Measurements from ENCODE around the gene DCUN1D2. TPM values are rescaled to one million over a fixed set of nuclear protein-coding genes. Genes with fewer than 3 reads are reported as not detected.
A peak's percentile ranks its signal among the peaks of the same experiment; 100 is the strongest.
"Not testable (repeated sequence)": the region's sequence is repeated elsewhere in the genome, so short reads cannot be mapped to it uniquely, and the experiment has no call there.

DCUN1D2 gene
- total RNA-seq, 1 donor from 2014 or later = 29.9 TPM

DNA sequence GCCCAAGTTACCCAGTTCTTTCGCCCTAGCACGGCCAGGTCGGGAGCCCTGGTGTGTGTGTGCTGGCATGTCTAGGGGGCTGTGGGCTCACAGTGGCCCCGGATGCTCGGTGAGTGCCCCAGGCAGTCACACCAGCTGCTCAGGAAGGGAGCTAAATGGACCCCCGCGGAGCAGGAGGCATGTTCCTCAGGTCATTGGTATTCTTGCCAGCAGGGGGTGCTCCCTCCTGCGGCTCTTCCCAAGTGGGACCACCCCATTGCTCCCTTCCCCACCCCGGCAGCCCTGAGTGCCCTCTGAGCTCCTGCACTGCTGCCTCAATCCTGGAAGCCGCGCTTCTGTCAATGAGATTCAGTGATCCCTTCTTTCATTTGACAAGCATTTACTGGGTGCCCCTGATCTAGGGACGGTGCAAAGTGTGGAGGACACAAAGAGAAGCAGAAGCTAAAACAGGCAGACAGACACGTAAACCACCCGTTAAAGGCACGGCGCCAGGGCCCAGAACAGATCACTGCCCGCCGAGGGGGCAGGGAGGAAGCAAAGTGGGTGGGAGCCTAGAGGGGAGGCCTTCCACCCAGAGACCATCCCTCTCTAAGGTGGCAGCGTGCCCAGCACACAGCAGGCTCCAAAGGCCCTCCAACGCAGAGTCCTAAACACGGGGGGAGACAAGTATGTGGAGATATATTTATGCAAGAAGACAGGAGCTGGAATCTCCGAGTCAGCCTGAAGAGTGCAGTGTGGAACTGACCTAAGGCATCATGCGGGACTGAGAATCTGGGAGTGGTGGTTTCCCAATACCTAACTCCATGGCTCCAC is 32.1 kb downstream of the DCUN1D2 start:
- Mint-ChIP-seq H3K9me3 (no peaks in the 10 kb centered on the region), H3K27ac (no peak overlapping the region), H3K4me3 (no peak overlapping the region), H3K27me3 (no peaks in the 10 kb centered on the region), H3K36me3 (ENCODE audit: low read depth) (peaks cover 26% of the 10 kb centered on the region), H3K4me1 (no peaks in the 10 kb centered on the region)
- no peak for DNase-seq
- intact Hi-C loops (cut with micrococcal nuclease) = no loop called here

DNA sequence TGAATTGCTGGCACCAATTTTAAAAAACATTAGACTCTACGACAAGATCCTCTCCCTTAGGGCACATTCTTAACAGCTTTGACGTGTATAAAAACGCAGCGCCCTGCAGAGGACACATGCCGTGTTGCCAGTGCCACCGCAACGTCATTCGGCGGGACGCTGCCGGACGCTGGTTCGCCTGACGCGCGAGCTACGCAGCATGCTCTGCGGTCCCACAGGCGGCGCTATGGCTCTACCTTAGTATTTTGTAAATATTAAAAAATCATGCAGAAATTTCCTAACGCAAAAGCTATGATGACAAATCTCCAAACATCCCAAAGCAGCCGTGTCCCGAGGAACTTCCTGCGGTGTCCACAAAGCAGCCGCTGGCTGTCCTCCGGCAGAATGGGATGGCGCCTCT is 33.0 kb downstream of the DCUN1D2 start:
- no peak overlapping the region for H3K27ac Mint-ChIP-seq
- H3K4me1 Mint-ChIP-seq = no peaks in the 10 kb centered on the region
- intact Hi-C loops (cut with micrococcal nuclease) = no loop called here
- no peak for DNase-seq
- H3K36me3 Mint-ChIP-seq (ENCODE audit: low read depth) = peaks cover 26% of the 10 kb centered on the region
- no peaks in the 10 kb centered on the region for H3K27me3 Mint-ChIP-seq
- no peak overlapping the region for H3K4me3 Mint-ChIP-seq
- H3K9me3 Mint-ChIP-seq = no peaks in the 10 kb centered on the region

- no peak overlapping the region for H3K27ac Mint-ChIP-seq
- intact Hi-C loops (cut with micrococcal nuclease) = no loop called here
- H3K27me3 Mint-ChIP-seq = no peaks in the 10 kb centered on the region
- no peak overlapping the region for H3K4me3 Mint-ChIP-seq
- no peaks in the 10 kb centered on the region for H3K4me1 Mint-ChIP-seq
- H3K9me3 Mint-ChIP-seq = no peaks in the 10 kb centered on the region
- no peak for DNase-seq
- peaks cover 26% of the 10 kb centered on the region for H3K36me3 Mint-ChIP-seq (ENCODE audit: low read depth)
Measured at GRCh38 chr13:113456116-113456702, 34.3 kb downstream of the DCUN1D2 start.

- Mint-ChIP-seq H3K27me3 (no peaks in the 10 kb centered on the region), H3K4me3 (no peak overlapping the region), H3K4me1 (no peaks in the 10 kb centered on the region), H3K36me3 (ENCODE audit: low read depth) (peaks cover 24% of the 10 kb centered on the region), H3K27ac (no peak overlapping the region), H3K9me3 (no peaks in the 10 kb centered on the region)
- intact Hi-C loops (cut with micrococcal nuclease) = no loop called here
- DNase-seq = no peak
Measured at GRCh38 chr13:113455384-113455783, 35.1 kb downstream of the DCUN1D2 start.

DNA sequence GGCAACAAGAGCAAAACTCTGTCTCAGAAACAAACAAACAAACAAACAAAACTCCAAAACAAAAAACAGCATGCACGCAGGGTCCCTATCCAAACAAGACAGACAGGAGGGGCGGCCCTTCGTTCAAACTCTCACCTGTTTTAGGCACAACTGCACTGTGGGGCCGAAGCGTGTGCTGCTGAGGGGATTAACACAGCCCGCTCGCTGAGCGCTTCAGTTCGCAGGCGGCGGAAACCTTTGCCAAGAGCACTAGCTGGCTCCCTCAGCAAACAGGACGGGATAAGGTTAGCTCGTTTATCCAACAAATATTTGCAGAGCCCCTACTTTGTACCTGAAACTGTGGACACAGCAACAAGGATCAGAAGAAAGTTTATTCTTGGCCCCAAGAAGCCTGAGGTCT is 35.6 kb downstream of the DCUN1D2 start:
- H3K36me3 Mint-ChIP-seq (ENCODE audit: low read depth) = peaks cover 21% of the 10 kb centered on the region

GRCh38 chr13:113452942-113453901 is 37.3 kb downstream of the DCUN1D2 start, which contains the start of gene ADPRHL1:
Gene ADPRHL1, minus strand, starts transcription at chr13:113453488. Its CDS starts 51 bp downstream, at chr13:113453437.
- H3K27me3 Mint-ChIP-seq = no peaks in the 10 kb centered on the region
- no peaks in the 10 kb centered on the region for H3K4me1 Mint-ChIP-seq
- H3K27ac Mint-ChIP-seq = no peak within 1 kb of the TSS
- peaks cover 11% of the 10 kb centered on the region for H3K36me3 Mint-ChIP-seq (ENCODE audit: low read depth)
- no peak for DNase-seq
- H3K9me3 Mint-ChIP-seq = no peaks in the 10 kb centered on the region
- H3K4me3 Mint-ChIP-seq = no peak within 1 kb of the TSS
- intact Hi-C loops (cut with micrococcal nuclease) = no loop called here

More for the DNA sequence above, 35.6 kb downstream of the DCUN1D2 start:
- H3K4me3 Mint-ChIP-seq = no peak overlapping the region
- DNase-seq = no peak
- H3K27ac Mint-ChIP-seq = no peak overlapping the region
- H3K27me3 Mint-ChIP-seq = no peaks in the 10 kb centered on the region
- intact Hi-C loops (cut with micrococcal nuclease) = no loop called here
- no peaks in the 10 kb centered on the region for H3K9me3 Mint-ChIP-seq
- H3K4me1 Mint-ChIP-seq = no peaks in the 10 kb centered on the region

GRCh38 chr13:113452466-113452865 is 38.0 kb downstream of the DCUN1D2 start:
- DNase-seq = no peak
- intact Hi-C loops (cut with micrococcal nuclease) = no loop called here
- Mint-ChIP-seq H3K27ac (no peak overlapping the region), H3K4me1 (no peaks in the 10 kb centered on the region), H3K36me3 (ENCODE audit: low read depth) (peaks cover 9% of the 10 kb centered on the region), H3K9me3 (peaks cover 1% of the 10 kb centered on the region), H3K27me3 (no peaks in the 10 kb centered on the region), H3K4me3 (no peak overlapping the region)

DNA sequence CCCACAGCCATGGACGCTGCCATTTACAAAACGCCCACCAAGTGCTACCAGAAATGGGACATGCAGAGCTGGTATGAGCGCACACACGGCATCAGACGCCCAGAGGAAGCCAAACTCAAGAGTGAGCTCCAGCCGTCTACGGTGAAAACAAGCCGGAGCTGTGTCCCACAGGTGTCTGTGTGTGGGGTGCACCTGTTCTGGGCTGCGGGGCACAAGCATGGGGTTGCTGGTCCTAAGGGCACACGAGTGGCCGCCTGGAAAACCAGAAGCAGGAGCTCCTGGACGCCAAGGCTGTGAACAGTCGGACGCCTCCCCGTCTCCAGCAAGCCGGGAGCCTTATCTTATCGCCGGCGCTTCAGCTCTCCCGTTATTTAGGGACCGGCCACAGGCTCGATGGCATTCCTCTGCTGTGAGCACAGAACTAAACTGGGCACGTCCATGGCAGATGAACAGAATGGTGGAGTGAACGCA is 38.5 kb downstream of the DCUN1D2 start:
- intact Hi-C loops (cut with micrococcal nuclease) = no loop called here

GRCh38 chr13:113450861-113451620 is 39.5 kb downstream of the DCUN1D2 start:
- H3K27me3 Mint-ChIP-seq; H3K9me3 Mint-ChIP-seq; H3K27ac Mint-ChIP-seq; H3K4me1 Mint-ChIP-seq; DNase-seq; intact Hi-C loops (cut with micrococcal nuclease); H3K36me3 Mint-ChIP-seq (ENCODE audit: low read depth); H3K4me3 Mint-ChIP-seq: not testable (repeated sequence)

More for the DNA sequence above, 38.5 kb downstream of the DCUN1D2 start:
- no peaks in the 10 kb centered on the region for H3K27me3 Mint-ChIP-seq
- peaks cover 9% of the 10 kb centered on the region for H3K36me3 Mint-ChIP-seq (ENCODE audit: low read depth)
- DNase-seq = no peak
- no peak overlapping the region for H3K27ac Mint-ChIP-seq
- no peak overlapping the region for H3K4me3 Mint-ChIP-seq
- H3K4me1 Mint-ChIP-seq = no peaks in the 10 kb centered on the region
- peaks cover 3% of the 10 kb centered on the region for H3K9me3 Mint-ChIP-seq

DNA sequence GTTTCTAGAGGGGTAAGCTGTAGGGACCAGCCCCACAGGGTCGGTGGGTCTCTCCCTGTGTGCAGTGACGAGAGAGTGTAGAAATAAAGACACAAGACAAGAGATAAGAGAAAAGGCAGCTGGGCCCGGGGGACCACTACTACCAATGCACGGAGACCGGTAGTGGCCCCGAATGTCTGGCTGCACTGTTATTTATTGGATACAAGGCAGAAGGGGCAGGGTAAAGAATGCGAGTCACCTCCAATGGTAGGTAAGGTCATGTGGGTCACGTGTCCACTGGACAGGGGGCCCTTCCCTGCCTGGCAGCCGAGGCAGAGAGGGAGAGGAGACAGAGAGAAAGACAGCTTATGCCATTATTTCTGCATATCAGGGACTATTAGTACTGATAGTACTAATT is 40.2 kb downstream of the DCUN1D2 start:
- DNase-seq; H3K4me1 Mint-ChIP-seq; H3K27ac Mint-ChIP-seq; H3K4me3 Mint-ChIP-seq; H3K9me3 Mint-ChIP-seq; H3K36me3 Mint-ChIP-seq (ENCODE audit: low read depth); H3K27me3 Mint-ChIP-seq; intact Hi-C loops (cut with micrococcal nuclease): not testable (repeated sequence)

- Mint-ChIP-seq H3K27ac (no peak overlapping the region), H3K27me3 (no peaks in the 10 kb centered on the region), H3K4me3 (peak overlapping the region; percentile 37), H3K9me3 (peaks cover 3% of the 10 kb centered on the region), H3K4me1 (no peaks in the 10 kb centered on the region), H3K36me3 (ENCODE audit: low read depth) (peaks cover 2% of the 10 kb centered on the region)
- no peak for DNase-seq
- intact Hi-C loops (cut with micrococcal nuclease) = no loop called here
Measured at GRCh38 chr13:113449693-113450347, 40.7 kb downstream of the DCUN1D2 start.

GRCh38 chr13:113448885-113449692 is 41.4 kb downstream of the DCUN1D2 start:
- Mint-ChIP-seq H3K27ac (no peak overlapping the region), H3K27me3 (no peaks in the 10 kb centered on the region), H3K36me3 (ENCODE audit: low read depth) (peaks cover 2% of the 10 kb centered on the region), H3K4me3 (peak overlapping the region; percentile 37), H3K9me3 (peaks cover 3% of the 10 kb centered on the region), H3K4me1 (no peaks in the 10 kb centered on the region)
- DNase-seq = peak; percentile 73
- intact Hi-C loops (cut with micrococcal nuclease) = no loop called here
